Hematopoietic multipotent progenitor cell treated with erythropoietin and hydrocortisone succinate and interleukin-3 and kit ligand, for 17 days (in vitro differentiated cells): Measurements from ENCODE around the gene MACROH2A1.

Experiments used
- DNase-seq: peaks from one replicate; pipeline ENCODE4 v3.0.0-alpha.2; 2015; ENCODE audit warnings: low spot score

MACROH2A1 gene

DNA sequence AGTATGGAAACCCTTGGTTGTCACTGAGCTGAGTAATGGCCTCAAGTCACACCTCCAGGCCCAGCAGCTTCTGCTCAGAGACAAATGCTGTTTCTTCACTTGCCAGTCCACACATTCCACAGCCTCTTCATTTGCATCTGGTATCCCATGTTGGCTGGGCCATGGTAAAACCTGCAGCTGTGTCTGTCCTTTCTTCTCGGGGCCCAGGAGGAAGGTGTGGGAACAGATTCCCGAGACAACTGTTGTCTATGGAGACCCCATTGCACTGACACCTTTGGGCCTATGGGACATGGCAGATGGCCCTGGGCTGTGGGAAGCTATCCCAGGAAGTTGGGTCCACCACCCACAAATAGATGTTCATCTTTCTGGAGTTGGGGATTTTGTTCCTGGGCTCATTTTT, 85.1 kb downstream of the MACROH2A1 start:
- no peak for DNase-seq

DNA sequence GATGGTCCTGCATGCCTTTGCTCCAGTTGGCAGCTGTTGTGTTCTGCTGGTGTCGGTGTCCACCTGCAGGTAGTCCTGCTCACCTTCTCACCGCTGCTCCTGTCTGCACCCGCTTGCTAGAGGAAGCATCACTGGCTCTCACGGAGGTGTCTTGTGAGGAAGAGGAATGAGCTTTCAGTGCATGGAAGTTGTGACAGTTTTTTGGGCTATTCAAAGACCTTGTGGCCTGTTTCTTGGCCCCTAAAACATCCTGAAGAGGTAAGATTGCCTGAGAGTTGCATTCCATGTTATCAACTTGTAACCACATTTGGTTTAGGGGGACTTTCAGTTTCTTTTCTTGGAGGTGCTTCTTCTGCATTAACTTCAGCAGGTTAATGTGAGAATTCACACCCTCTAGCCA, 85.6 kb downstream of the MACROH2A1 start:
- no peak for DNase-seq

DNA sequence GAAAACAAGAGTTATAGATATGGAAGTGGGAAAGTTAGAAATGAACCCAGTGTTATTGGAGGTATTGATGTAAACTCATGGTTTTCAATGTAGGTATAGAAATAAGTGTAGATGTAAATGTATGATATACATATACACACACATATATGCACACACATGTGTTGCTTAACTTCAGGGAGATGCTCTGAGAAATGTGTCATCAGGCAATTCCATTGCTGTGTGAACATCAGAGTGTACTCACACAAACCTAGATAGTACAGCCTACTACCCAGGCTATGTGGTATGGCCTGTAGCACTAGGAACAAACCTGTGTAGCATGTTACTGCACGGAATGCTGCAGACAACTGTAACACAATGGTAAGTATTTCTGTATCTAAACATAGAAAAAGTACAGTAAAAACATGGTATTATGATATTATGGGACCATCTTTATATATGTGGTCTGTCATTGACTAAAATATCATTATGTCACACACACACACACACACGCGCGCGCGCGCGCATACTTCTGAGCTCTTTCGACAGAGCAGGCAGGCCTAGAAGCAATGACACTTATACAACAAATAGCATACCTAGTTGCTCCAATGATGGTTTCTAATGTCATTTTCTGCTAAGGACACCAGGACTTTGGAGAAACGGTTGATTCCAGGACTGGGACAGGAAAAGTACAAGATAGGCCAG, 86.6 kb downstream of the MACROH2A1 start:
- no peak for DNase-seq

DNA sequence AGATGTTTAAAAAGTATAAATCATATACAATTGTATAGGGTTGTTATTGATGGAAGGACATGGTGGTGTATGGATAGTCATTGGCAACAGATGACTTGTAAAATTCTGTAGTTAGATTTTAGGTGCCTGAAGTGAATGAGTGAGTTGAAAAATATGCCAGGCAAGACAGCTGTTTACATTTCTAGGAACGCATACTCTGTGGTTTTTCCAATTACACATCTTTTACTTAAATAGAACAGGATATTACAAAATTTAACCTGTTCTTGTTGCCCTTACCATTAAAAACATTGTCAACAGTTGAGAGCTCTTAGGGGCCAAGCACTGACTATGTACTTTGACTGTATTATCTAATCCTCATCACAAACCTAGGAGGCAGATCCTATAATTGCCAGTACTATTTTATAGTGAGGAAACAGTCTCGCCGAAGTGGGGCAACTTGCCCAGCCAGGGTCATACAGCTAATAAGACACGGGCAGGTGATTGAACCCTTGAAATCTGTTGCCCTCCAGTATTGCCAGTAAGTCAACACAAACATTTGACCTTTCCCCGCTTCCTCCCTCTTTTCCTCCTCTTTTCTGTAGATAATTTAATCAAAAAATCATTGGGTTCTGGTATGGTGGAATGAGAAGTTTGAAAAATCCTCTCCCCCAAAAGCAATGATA, 88.6 kb downstream of the MACROH2A1 start:
- no peak for DNase-seq

DNA sequence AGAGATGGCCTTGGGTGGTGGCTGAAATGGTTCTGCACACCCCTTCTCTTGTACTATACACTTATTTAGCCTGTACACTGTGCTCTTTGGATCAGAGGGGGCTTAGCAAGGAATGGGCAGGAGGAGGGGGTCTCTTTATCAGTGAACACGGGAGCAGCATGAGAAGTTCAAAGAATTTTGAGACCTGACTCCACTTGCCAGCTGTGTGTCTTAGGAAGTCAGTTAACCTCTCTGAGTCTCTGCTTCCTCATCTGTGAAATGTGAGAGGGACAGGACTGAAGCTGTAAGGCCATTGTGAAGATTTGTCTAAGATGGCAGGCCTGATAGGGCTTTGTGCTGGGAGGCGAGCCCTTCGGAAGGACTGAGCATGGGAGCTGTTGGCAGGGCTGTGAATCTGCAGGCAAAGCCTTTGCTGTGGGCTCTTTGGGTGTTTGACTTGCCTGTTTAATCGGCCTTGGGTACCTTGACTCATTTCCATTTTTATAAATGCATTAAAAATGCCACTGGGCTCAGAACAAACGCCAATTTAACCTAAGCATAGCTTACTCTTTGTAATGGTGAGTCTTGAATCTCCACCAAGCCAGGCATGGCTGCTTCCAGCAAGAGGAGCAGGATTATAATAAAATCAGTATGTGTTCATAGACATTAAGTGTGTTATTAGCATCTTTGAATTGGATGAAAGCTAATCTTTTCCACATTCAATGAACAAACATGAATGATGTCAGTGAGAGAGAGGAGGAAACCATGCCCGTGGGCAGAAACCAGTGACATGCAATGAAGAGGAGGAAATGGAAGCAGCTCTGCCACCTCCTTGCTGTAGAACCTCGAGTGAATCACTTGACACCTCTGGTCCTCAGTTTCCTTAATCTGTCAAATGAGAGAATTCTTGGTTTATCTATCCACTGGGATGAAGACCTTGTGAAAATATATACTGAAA, 89.4 kb downstream of the MACROH2A1 start:
- no peak for DNase-seq

DNA sequence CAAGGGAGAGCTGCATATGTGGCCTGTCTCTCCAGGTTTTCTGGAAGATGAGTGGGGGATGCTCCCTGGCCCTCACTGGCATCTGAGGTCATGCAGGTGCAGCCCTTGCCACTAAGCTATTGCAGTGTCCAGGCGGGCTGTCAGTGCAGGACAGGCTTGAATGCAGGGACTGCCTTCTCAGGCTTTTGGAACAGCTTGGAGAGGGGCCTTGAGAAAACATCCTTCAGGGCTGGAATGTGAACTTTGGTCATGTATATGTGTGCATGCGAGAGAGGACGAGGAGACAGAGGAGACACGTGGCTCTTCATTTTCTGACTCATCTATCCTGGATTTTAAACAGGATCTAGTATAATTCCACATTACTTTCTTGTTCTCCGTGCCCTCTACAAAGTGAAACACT, 90.3 kb downstream of the MACROH2A1 start:
- no peak for DNase-seq

DNA sequence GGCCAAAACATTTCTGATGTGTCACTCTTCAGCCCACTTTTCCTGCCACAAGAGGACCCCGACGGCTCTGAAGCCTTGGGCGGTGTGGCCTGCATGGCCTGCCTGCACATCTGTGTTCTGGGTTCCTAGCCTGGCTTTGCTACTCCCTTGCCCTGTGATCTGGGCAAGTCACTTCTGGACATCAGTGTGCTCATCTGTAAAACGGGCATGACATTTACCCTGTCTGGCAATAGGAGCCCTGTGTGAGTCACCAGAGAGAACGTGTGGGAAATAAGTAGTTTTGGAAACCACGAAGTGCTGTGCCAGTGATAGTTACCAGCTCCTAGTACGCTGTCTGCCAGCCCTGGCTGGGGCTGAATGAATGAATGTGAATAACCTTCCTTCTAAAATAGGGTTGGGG, 90.8 kb downstream of the MACROH2A1 start:
- DNase-seq = no peak

DNA sequence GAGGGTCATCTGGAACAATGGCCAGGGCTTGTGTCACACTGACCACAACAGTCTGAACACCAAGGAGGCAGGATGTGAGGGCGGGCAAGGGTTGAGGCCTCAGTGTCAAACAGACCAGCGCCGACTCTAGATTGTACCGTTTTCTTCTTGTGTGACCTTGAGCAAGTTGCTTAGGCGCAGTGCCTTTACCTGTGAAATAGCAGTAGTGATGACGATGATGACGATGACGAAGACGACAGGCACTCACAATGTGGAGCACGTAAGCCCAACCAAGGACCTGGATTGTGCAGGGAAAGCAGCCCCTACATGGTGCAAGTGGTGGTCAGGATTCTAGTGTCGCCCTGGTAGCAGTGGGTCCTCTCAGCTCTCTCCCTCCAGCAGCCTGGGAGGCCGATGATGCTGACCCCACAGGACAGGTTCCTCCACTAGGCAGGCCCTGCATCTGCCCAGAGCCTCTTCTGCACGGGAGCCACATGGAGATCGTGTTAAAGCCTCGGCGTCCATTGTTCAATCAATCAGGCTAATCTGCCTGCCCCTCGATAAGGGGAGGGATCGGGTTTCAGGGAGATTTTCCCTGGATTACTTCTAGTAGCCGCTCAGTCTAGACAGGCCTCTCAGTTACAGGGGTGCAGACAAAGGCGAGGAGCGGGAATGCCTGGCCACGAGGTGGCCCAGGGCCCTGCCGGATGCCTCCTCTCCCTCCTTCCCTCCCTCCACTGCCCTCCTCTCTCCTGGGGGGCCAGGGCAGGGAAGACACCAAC, 91.7 kb downstream of the MACROH2A1 start:
- DNase-seq = no peak

DNA sequence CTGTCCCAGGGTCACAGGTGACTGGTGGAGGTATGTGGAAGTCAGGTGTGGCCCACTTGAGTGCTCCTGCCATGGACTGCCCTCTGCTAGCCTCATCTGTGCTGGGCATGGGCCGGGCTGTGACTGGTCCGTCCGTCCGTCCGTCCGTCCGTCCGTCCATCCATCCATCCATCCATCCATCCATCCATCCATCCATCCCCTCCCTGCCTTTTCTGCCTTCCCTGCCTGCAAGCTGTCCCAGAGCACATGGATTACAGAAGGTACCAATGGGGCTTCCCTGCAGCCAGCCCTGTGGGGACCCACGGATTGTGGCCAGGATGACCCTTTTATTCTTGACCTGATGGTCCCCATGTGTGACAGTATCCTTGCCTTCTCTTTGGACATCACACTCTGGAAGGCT, 92.5 kb downstream of the MACROH2A1 start:
- DNase-seq = no peak

DNA sequence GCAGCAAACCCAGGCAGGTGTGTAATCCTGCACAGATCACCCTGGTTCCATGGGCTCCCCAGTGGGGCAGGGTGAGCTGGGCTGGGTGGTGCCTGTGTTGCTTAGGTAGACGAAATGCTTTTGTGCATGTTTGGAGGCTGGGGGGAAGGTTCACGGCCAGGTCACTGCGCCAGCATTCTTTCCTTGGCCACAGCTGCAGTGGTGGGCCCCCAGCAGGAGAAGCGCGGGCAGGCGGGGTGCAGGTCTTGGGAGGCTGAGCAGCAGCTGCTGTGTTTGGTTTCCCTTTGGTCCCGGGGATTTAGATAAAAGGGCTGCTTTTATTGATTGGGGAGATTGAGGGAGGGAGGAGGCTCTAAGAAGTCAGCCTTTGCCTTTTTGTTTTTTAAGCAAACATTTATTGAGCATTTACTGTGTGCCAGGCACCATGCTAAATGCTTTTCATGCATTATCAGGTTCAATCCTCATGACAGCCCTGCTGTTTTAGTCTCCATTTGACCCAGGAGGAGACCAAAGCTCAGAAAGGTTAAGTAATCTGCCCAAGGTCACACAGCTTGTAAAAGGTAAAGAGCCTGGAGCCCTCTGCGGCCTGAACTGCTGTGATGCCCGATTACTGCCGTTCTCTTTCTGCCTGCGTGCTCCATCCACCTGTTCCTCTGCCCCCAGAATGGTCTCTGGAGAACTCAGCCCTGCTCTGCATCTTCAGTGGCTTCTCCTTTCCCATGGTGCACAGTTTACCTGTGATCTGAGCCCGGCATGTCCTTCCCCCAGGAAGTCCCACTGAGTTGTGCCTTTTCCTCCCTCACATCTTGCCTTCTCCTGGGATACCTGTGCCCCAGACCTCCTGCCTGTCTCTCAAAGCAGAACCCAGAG, 94.4 kb downstream of the MACROH2A1 start:
- no peak for DNase-seq

DNA sequence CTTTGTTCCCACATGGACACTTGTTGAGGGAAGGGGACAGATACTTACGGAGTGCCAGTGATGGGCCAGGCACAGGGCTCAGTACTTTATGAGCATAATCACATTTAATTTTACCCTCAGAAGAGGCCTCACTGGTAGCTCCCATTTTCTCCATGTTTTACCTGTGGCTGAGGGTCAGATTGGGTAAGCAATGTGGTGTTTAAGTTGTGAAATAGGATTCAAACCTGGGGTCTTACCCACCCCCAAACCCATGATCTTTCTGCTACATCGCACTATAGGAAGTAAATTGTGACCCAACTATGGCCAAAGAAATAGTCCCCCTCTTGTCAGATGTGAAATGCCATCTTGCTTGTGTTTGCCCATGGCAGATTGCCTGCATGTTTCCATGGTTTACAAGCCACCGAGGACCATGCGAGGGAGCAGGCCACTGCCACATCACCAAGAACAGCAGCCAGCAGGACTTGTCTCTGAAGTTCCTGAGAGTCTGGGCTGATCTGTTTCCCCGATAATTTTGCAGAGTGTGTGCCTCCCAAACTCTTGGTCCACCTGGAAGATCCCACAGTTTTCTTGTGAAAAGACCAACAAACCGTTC, 95.4 kb downstream of the MACROH2A1 start:
- no peak for DNase-seq

DNA sequence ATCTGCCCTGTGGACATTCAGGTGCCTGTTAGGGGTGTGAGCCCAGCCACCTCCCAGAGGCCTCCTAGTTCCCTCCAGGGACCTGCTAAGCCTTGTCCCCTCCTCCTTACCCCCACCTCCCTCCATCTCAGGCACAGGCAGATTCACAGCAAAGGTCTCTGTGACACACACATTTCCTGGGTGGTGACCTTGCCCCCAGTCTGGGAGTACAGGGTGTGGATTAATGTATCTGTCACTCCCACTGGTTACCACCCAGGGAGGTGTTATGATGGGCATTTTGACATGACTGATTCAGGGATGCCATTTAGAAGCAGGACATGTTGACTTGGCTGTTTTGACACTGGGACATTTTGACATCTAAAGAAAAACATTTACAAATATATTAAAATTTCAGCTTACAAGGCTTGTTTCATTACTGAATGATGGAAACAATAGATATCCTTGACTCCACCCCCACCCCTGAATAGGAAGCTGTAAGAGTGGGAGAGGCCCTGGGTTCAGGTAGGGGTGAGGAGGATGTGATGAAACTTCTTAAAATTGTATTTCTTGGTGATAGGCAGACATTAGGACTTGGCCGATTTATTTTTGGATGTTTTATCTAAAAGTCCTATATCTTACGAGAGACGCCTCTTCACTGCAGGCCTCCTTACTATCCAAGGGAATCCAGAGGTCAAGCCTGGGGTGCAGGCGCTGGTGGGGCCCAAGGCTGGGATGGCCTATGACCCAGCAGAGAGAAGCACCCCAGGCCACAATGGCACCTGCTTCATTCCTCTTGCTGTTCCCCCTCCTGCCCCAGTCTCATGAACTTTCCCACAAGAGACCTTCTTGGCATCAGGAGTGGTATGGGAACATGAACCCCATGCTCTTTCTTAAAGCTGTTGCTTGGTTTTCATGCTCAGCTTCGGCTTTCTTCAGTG, 101.9 kb downstream of the MACROH2A1 start:
- no peak for DNase-seq

DNA sequence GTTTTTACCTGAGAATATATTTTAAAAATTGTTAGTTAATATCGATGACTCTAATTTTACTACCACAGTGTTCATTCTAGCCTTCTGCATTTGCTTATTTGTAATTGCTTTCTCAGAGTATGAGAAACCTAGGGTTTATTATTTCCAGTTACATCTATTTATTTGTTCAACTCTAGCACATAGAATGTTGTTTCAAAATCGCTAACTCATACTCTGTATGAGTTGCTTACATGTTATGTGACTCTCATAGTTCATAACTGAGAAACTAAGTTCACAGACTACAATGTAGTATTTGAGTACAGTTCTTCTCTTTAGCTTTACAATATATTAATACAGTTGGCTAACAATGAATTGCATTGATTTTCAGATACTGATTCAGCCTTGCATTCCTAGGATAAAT, 103.2 kb downstream of the MACROH2A1 start:
- DNase-seq = no peak

DNA sequence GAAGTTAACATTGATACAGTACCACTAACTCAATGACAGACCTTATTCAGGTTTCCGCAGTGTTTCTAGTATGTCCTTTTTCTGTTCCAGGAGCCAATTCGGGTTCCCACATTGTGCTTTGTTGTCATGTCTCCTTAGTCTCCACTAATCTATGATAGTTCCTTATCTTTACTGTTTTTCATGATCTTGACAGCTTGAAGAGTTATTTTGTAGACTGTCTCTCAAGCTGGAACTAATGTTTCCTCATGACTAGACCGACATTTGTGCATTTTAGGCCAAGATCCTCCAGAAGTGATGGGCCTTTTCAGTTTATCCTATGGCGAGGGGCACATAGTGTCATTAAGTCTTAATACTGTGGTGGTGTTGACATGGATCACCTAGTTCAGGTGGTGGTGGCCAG, 104.2 kb downstream of the MACROH2A1 start:
- no peak for DNase-seq

DNA sequence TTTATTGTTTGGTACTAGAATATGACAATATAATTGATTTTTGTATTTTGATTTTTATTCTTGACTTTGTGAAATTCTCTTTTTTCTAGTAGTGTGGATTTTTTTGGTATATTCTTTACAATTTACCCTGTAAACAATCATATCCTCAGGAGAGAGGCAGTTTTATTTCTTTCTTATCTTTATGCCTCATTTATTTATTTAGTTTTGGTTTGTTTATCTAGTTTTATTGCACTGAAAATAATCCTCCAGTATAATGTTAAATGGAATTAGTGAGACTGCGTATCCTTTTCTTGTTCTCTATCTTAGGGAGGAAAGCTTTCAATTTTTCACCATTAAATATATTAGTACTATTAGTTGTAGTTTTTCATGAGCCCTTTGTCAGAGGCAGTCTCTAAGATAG, 109.4 kb downstream of the MACROH2A1 start:
- no peak for DNase-seq

DNA sequence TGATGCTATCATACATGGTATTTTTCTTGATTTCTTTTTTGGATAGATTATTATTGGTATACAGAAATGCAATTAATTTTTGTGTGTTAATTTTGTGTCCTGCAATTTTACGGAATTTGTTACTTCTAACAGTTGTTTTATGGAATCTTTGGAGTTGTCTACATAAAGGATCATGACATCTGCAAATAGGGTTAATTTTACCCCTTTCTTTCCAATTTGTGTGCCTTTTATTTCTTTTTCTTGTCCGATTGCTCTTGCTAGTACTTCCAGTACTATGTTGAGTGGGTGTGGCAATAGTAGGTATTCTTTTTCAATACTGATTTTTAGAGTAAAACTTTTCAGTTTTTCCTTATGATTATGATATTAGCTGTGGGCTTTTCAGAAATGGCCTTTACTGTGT, 111.5 kb downstream of the MACROH2A1 start:
- DNase-seq = no peak
